SU-DHL-6 (cell line): ENCODE data around the gene TBATA.

ENCODE experiments used
- H2AFZ ChIP-seq: fragments of 200-600 bp; sonication (generic); 2 replicates; pipeline ENCODE4 v1.6.1; 2014; ENCODE audit warnings: low read depth, mild to moderate bottlenecking, moderate library complexity, mixed read lengths, antibody characterized with exemption, low read length; ENCODE audit not compliant: severe bottlenecking
- H3F3A ChIP-seq: fragments of 200-600 bp; shearing (Covaris generic); 2 replicates; pipeline ENCODE4 v1.6.0; 2016; ENCODE audit warnings: antibody characterized with exemption, mild to moderate bottlenecking; ENCODE audit not compliant: insufficient read depth
- H3K27ac ChIP-seq: fragments of 200-600 bp; sonication (generic); 2 replicates; pipeline ENCODE4 v1.5.1; 2016; ENCODE audit warnings: low read depth, mild to moderate bottlenecking, low read length, moderate library complexity, mixed read lengths
- H3K27me3 ChIP-seq: fragments of 200-600 bp; sonication (generic), shearing (Covaris generic); 2 replicates; pipeline ENCODE4 v1.6.0; 2014; ENCODE audit warnings: mild to moderate bottlenecking, low read length
- H3K36me3 ChIP-seq: fragments of 200-600 bp; sonication (generic); 2 replicates; pipeline ENCODE4 v1.6.1; 2014; ENCODE audit warnings: mild to moderate bottlenecking, low read length, mixed read lengths
- H3K4me2 ChIP-seq: fragments of 300-600, 200-600 bp; shearing (Covaris generic), sonication (generic); 2 replicates; pipeline ENCODE4 v1.6.0; 2014; ENCODE audit warnings: low read length, low read depth, mild to moderate bottlenecking; ENCODE audit not compliant: poor library complexity, severe bottlenecking
- H3K4me3 ChIP-seq: fragments of 200-600 bp; sonication (generic); 2 replicates; pipeline ENCODE4 v1.5.1; 2014; ENCODE audit warnings: antibody characterized with exemption, low read length, mild to moderate bottlenecking, mixed read lengths; ENCODE audit not compliant: insufficient read depth, poor library complexity, severe bottlenecking
- H3K79me2 ChIP-seq: fragments of 200-600 bp; sonication (generic); 2 replicates; pipeline ENCODE4 v1.6.1; 2014; ENCODE audit warnings: mild to moderate bottlenecking, low read length, moderate library complexity; ENCODE audit not compliant: insufficient read depth
- H3K9ac ChIP-seq: fragments of 200-600 bp; sonication (generic); 2 replicates; pipeline ENCODE4 v1.7.0; 2014; ENCODE audit warnings: mild to moderate bottlenecking, low read length
- H3K9me2 ChIP-seq: fragments of 200-600 bp; sonication (generic); replicated peaks from 2 replicates; pipeline ENCODE4 v1.6.1; 2014; ENCODE audit warnings: low read length; ENCODE audit not compliant: insufficient read depth
- H3K9me3 ChIP-seq: fragments of 200-600 bp; sonication (generic); 2 replicates; pipeline ENCODE4 v1.6.1; 2014; ENCODE audit warnings: low read length, mixed read lengths; ENCODE audit not compliant: insufficient read depth
- H4K20me1 ChIP-seq: fragments of 200-600 bp; sonication (generic); 2 replicates; pipeline ENCODE4 v1.6.1; 2014; ENCODE audit warnings: low read depth, mild to moderate bottlenecking, antibody characterized with exemption, low read length, moderate library complexity, mixed read lengths
- EZH2phosphoT487 ChIP-seq: fragments of 200-600 bp; sonication (generic), shearing (Covaris generic); conservative IDR thresholded peaks from 2 replicates; pipeline ENCODE4 v1.6.1; 2018; ENCODE audit warnings: mild to moderate bottlenecking, antibody characterized with exemption, low read length, moderate library complexity, mixed read lengths
- TF ChIP-seq, protein P1 (sequence below): fragments of 200-600 bp; sonication (generic); IDR thresholded peaks from one replicate; pipeline ENCODE4 v1.5.1; 2017; ENCODE audit warnings: antibody characterized with exemption, mild to moderate bottlenecking, low read length, moderate library complexity; ENCODE audit not compliant: insufficient read depth, poor library complexity, severe bottlenecking

TBATA gene

GRCh38 chr10:70774810-70775678 is 10.1 kb downstream of the TBATA start:
- Histone ChIP-seq H3K27ac (no peak overlapping the region), H2AFZ (no peak overlapping the region), H3F3A (no peaks in the 10 kb centered on the region), H4K20me1 (no peaks in the 10 kb centered on the region), H3K9me3 (no peaks in the 10 kb centered on the region), H3K27me3 (no peaks in the 10 kb centered on the region; the same call in 1 of the 2 replicates), H3K9ac (no peak overlapping the region), H3K4me2 (no peak overlapping the region), H3K79me2 (no peaks in the 10 kb centered on the region), H3K4me3 (no peak overlapping the region), H3K9me2 (no peaks in the 10 kb centered on the region), H3K36me3 (no peaks in the 10 kb centered on the region)
- TF ChIP-seq, protein P1, sequence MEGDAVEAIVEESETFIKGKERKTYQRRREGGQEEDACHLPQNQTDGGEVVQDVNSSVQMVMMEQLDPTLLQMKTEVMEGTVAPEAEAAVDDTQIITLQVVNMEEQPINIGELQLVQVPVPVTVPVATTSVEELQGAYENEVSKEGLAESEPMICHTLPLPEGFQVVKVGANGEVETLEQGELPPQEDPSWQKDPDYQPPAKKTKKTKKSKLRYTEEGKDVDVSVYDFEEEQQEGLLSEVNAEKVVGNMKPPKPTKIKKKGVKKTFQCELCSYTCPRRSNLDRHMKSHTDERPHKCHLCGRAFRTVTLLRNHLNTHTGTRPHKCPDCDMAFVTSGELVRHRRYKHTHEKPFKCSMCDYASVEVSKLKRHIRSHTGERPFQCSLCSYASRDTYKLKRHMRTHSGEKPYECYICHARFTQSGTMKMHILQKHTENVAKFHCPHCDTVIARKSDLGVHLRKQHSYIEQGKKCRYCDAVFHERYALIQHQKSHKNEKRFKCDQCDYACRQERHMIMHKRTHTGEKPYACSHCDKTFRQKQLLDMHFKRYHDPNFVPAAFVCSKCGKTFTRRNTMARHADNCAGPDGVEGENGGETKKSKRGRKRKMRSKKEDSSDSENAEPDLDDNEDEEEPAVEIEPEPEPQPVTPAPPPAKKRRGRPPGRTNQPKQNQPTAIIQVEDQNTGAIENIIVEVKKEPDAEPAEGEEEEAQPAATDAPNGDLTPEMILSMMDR: no peak
- no peak for TF ChIP-seq EZH2phosphoT487

- Histone ChIP-seq H3K27me3 (no peaks in the 10 kb centered on the region; the same call in 1 of the 2 replicates), H2AFZ (no peak overlapping the region), H3K4me3 (no peak overlapping the region), H3K79me2 (no peaks in the 10 kb centered on the region), H3K9me2 (no peaks in the 10 kb centered on the region), H3K27ac (no peak overlapping the region), H3K9me3 (no peaks in the 10 kb centered on the region), H3K36me3 (no peaks in the 10 kb centered on the region), H3K4me2 (no peak overlapping the region), H3K9ac (no peak overlapping the region), H4K20me1 (no peaks in the 10 kb centered on the region), H3F3A (no peaks in the 10 kb centered on the region)
- TF ChIP-seq EZH2phosphoT487: no peak
- TF ChIP-seq, protein P1: no peak
Observed at GRCh38 chr10:70773965-70774809, 11.0 kb downstream of the TBATA start.

DNA sequence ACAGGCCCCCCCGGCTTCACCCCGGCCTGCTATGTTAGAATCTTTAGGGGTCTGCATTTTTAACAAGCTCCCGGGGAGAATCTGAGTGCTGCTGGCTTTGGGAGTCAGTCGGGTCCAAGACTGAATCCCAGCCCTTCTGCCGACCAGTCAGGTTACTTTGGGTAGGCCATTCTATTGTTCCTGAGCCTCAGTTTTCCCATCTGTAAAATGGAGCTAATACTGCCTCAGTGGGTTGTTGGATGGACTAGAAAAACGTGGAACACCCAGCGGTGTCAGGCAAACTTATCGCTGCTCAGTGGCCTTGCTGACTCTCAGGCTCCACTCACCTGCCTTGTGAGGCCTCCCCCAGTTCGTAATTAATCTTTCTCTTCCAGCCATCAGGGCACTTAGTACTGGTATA is 11.7 kb downstream of the TBATA start:
- H3K36me3 ChIP-seq: no peaks in the 10 kb centered on the region

More for the DNA sequence above, 11.7 kb downstream of the TBATA start:
- Histone ChIP-seq H3K9me3 (no peaks in the 10 kb centered on the region), H3K27me3 (no peaks in the 10 kb centered on the region; the same call in 1 of the 2 replicates), H3F3A (no peaks in the 10 kb centered on the region), H3K79me2 (no peaks in the 10 kb centered on the region), H3K9me2 (no peaks in the 10 kb centered on the region), H3K27ac (no peak overlapping the region), H3K4me3 (no peak overlapping the region), H4K20me1 (no peaks in the 10 kb centered on the region), H3K4me2 (no peak overlapping the region), H2AFZ (no peak overlapping the region), H3K9ac (no peak overlapping the region)
- TF ChIP-seq, protein P1: no peak
- TF ChIP-seq EZH2phosphoT487: no peak
